ENCODE data around the gene SENP7.
"Not testable (repeated sequence)": the region's sequence is repeated elsewhere in the genome, so short reads cannot be mapped to it uniquely, and the experiment has no call there.

Gene SENP7

GRCh38 chr3:101329016-101329673 lies 183.9 kb downstream of the SENP7 start:
- no peak for DNase-seq (ENCODE audit: low spot score)

DNA sequence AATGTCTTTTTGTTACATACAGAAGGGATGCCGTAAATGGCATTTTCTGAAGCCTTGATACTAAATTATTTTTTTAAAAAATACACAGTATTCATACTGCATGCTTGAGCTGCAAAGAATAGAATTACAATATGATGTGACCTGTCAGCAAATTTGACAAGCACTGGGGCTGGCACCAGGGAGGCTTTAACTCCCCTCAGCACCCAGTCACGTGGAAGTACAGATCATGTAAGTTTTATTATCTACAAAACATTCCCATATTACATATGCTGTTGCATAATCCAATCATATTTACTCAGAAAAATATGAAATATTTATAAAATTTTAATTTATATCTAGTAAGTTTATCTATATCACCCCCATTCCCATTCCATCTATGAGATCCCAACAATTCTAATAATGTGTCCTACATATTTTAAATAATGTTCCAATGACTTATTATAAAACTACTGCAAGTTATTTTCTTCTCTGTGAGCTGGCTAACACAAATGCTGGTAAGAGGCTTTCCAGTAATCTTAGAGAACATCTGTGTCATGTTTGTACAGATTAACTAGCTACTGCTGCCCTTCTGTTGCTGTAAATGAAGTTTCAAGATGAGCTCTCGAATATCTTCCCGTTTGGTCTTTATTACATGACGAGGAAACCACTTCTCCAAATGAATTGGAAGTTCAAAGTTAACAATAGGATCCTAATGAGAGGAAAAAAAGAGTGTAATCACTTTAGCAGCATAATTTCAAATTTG lies 187.4 kb downstream of the SENP7 start:
- no peak for DNase-seq (ENCODE audit: low spot score)

GRCh38 chr3:101320475-101320874 lies 192.5 kb downstream of the SENP7 start, which contains the start of gene IMPG2:
IMPG2 (minus strand) TSS chr3:101320575; CDS start chr3:101320372, 203 bp downstream.
- no peak for DNase-seq (ENCODE audit: low spot score)

DNA sequence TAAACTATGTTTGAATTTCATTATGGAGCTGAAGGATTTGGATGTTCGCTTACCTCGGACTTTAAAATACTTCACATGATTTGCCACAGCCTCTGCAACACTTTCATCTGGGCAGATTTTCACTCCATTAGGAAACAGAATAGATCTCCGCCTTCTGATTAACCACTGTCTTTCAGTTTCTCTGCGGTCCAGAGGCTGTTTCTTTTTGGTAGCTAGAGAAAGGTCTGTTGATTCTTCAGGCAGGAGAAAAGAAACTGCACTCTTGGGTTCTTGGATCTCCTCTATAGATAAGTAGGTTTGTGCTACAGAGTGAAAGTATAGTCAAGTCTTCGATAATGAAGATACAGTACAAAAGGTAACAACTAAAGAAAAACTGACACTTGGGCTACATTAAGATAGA lies 193.5 kb downstream of the SENP7 start:
- no peak for DNase-seq (ENCODE audit: low spot score)

GRCh38 chr3:101312545-101312944 lies 200.5 kb downstream of the SENP7 start:
- DNase-seq (ENCODE audit: low spot score) = no peak

- DNase-seq (ENCODE audit: low spot score) = no peak
Measured at GRCh38 chr3:101311676-101312075, 201.3 kb downstream of the SENP7 start.

- DNase-seq (ENCODE audit: low spot score) = no peak
Measured at GRCh38 chr3:101310978-101311375, 202.0 kb downstream of the SENP7 start.

DNA sequence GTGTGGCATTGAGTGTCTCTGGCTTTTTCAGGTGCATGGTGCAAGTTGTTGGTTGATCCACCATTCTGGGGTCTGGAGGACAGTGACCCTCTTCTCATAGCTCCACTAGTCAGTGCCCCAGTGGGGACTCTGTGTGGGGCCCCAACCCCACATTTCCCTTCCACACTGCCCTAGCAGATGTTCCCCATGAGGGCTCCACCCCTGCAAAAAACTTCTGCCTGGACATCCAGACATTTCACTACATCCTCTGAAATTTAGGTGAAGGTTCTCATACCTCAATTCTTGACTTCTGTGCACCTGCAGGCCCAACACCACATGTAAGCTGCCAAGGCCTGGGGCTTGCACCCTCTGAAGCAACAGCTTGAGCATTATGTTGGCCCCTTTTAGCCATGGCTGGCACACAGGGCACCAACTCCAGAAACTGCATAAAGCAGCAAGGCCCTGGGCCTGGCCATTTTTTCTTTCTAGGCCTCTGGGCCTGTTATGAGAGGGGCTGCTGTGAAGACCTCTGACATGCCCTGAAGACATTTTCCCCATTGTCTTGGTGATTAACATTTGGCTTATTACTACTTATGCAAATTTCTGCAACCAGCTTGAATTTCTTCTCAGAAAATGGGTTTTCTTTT lies 204.8 kb downstream of the SENP7 start:
- DNase-seq (ENCODE audit: low spot score) = not testable (repeated sequence)

DNA sequence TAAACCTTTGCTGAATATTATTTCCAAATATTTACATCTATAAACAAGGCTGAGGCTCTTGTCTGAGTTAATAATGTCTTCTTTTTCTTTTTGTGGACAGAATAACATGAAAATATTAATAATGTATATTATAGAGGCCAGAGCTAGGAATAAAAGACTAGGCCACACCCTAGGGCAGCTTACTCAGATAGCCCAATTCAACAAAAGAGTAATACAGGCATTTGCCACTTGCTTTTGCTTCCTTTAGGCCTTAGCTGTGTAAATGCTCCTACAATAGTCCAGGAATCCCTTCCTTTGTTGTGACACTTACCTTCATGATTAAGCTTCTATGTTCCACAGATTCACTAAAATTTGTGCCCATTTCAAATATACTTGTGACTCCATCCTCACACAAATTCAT lies 209.2 kb downstream of the SENP7 start:
- no peak for DNase-seq (ENCODE audit: low spot score)

GRCh38 chr3:101303089-101303731 lies 209.8 kb downstream of the SENP7 start:
- no peak for DNase-seq (ENCODE audit: low spot score)

- no peak for DNase-seq (ENCODE audit: low spot score)
Measured at GRCh38 chr3:101300073-101300472, 212.9 kb downstream of the SENP7 start.

GRCh38 chr3:101292027-101292426 lies 221.0 kb downstream of the SENP7 start:
- DNase-seq (ENCODE audit: low spot score) = no peak

GRCh38 chr3:101288294-101288693 lies 224.7 kb downstream of the SENP7 start:
- no peak for DNase-seq (ENCODE audit: low spot score)

GRCh38 chr3:101284757-101285156 lies 228.3 kb downstream of the SENP7 start:
- no peak for DNase-seq (ENCODE audit: low spot score)

DNA sequence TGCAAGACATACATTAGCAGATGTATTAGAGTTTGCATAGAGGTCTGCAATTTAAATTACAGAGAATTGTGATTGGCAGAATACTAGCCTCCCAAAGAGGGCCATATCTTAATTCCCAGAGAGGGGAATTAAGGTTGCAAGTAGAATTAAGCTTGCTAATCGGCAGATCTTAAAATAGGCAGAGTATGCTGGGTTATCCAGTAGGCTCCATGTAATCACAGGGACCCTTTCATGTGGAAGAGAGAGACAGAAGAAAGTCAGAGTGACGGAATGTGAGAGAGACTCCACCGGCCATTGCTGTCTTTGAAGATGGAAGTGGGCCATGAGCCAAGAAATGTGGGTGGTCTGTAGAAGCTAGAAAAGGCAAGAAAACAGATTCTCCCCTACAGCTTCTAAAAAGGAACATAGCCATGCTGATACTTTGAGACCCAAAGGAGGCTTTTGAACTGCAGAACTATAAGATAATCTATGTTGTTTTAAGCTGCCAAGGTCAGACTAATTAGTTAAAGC lies 231.4 kb downstream of the SENP7 start:
- DNase-seq (ENCODE audit: low spot score) = no peak

GRCh38 chr3:101279765-101280385 lies 233.1 kb downstream of the SENP7 start:
- DNase-seq (ENCODE audit: low spot score) = no peak

DNA sequence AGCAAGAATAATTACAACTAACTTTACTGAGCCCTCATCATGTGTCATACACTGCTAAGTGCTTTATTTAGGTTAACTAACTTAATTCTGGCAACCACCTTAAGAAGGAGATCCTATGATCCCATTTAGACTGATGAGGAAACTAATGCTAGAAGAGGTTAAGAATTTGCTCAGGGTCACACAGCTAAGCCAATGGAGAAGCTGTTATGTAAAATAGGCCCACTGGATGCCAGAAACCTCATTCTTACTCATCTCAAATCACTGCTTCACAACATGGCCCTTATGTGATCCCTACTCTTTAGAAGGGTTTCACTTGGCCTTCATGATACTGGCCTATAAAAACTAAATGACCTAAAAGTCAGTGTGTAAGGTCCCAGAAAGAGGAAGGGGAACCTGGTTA lies 233.8 kb downstream of the SENP7 start:
- no peak for DNase-seq (ENCODE audit: low spot score)

- no peak for DNase-seq (ENCODE audit: low spot score)
Measured at GRCh38 chr3:101278727-101279126, 234.3 kb downstream of the SENP7 start.
